Measurements from ENCODE around the gene ZNF710.
A peak's percentile ranks its signal among the peaks of the same experiment; 100 is the strongest.
"Not testable (repeated sequence)": the region's sequence is repeated elsewhere in the genome, so short reads cannot be mapped to it uniquely, and the experiment has no call there.

Gene ZNF710, protein sequence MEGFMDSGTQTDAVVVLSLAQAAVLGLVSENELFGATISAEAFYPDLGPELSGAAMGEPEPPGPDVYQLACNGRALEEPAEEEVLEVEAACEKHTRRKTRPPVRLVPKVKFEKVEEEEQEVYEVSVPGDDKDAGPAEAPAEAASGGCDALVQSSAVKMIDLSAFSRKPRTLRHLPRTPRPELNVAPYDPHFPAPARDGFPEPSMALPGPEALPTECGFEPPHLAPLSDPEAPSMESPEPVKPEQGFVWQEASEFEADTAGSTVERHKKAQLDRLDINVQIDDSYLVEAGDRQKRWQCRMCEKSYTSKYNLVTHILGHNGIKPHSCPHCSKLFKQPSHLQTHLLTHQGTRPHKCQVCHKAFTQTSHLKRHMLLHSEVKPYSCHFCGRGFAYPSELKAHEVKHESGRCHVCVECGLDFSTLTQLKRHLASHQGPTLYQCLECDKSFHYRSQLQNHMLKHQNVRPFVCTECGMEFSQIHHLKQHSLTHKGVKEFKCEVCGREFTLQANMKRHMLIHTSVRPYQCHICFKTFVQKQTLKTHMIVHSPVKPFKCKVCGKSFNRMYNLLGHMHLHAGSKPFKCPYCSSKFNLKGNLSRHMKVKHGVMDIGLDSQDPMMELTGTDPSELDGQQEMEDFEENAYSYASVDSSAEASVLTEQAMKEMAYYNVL

DNA sequence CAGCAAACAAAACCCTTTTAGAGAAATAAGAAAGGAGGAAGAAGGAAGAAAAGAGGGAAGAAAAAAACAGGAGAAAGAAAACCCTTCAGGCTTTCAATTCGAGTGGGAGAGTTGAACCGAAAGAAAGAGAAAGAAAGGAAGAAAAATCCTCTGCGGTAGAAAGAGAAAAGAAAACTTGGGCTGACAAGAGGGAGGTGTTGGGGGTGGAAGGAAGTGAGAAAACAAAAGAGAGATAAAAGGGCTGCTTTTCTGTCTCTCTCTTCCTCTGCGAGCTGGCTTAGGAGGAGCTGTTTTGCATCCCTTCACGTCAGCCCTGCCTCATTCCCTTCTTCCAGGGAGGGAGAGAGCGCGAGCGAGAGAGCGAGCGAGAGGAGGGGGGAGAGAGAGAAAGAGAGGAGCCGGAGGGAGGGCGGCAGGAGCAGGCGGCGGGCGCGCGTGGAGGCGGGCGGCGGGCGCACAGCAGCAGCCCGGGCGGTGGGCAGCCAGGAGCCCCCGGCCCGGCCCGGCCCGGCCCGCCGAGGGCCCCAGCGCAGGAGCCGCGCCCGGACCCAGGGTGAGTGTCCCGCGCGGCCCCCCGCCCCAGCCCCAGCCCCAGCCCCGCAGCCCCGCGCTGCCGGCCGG lies at the start of gene ZNF710:
Gene ZNF710, plus strand, starts transcription at position 263 of the 621 bp plus-strand sequence. CDS start 65,814 bp downstream, outside the sequence.
- peak in 39 of 58 donors; percentile 18 to 67 (median 47) for DNase-seq

DNA sequence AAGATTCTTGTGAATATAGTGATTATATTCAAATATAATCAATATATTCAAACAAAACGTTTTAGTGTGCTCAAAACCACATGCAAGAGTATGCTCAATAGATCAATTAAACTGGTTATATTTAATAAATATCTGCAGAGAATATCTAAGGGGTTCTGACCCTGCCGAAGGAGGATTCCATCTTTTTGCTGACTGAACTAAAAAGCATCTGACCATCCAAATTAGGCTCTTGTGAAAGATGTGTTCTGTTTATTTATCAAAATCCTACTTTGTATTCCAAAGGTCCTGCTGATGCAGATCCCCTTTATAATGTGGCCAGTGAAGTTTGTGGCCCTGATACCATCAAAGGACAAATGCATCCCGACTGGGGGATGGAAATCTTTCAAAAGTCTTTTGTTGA lies 46.6 kb upstream of the ZNF710 start:
- DNase-seq, result no peak

DNA sequence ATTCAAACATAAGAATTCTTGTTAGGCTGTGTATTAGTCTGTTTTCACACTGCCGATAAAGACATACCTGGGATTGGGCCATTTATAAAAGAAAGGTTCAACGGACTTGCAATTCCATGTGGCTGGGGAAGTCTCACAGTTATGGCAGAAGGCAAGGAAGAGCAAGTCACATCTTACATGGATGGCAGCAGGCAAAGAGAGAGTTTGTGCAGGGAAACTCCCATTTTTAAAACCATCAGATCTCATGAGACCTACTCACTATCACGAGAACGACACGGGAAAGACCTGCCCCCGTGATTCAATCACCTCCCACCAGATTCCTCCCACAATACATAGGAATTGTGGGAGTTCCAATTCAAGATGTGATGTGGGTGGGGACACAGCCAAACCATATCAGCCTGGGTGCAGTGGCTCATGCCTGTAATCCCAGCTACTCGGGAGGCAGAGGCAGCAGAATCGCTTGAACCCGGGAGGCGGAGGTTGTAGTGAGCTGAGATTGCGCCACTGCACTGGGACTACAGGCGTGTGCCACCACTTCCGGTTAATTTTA lies 45.6 kb upstream of the ZNF710 start:
- not testable (repeated sequence) for DNase-seq

DNA sequence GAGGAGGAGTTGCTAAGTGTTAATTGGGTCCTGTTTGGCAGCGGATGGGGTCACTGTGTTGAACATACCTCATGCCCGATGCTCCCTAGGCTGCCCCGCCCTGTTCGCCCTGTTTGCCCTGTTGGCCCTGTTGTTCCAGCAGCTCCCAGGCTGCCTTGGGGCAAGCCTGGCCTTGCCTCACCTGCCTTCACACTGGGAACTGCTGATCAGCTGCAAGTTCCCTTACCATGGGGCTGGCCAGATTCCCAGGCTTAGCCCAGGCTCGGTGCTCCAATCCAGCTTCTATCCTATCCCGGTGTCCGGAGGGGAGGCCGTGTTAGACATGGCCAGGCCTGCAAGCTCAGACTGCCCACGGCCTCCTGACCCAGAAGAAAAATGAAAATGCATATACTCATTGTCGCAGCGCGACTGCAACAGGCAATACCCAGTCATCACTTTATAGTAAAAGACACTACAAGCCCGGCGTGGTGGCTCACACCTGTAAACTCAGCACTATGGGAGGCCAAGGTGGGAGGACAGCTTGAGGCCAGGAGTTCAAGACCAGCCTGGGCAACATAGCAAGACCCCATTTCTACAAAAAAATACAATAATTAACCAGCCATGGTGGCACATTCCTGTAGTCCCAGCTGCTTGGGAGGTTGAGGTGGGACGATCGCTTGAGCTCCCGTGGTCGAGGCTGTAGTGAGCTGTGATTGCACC lies 42.9 kb upstream of the ZNF710 start:
- no peak for DNase-seq

DNA sequence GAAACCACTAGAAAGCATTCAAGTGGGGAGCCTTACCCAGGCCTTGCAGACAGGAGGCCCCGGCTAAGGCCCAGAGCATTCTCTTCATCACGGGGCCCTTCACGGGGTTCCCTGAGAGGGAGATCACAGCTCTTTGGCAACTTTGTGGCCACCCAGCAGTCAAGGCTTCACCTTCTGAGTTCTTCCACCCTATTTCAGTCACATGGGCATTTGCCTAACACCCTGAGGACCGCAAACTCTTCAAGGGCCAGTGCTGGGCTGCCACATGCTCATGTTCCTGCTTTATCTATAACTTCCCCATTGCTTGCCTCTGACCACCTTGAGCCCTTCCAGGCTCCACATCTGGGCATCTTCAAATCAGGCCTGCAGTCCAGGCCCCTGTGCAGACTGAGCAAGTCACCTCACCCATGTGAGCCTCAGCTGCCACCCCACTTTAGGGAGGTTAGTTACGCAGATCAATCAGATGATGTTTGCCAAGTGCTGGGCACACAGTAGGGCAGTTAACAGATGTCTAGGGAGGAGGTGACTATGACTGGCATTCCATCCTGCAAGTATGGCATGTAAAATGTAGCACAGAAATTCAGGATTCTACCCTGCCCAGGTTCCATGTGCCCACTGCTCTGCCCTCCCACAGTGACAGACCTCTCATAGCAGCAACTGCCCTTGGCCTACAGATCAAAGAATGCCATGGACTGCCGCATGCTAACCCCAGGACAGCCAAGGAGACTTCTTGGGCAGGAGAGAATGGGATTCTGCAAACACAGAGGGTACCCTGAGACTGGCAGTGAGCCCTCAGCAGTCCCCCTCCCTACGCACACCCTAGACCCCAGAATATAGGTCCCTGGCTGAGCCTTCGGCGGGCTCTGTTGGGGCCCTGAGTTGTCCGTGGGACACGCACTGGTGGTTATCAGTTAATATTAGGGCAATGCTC lies 37.6 kb upstream of the ZNF710 start:
- DNase-seq, result peak in 8 of 58 donors; percentile 10 to 48 (median 26)

DNA sequence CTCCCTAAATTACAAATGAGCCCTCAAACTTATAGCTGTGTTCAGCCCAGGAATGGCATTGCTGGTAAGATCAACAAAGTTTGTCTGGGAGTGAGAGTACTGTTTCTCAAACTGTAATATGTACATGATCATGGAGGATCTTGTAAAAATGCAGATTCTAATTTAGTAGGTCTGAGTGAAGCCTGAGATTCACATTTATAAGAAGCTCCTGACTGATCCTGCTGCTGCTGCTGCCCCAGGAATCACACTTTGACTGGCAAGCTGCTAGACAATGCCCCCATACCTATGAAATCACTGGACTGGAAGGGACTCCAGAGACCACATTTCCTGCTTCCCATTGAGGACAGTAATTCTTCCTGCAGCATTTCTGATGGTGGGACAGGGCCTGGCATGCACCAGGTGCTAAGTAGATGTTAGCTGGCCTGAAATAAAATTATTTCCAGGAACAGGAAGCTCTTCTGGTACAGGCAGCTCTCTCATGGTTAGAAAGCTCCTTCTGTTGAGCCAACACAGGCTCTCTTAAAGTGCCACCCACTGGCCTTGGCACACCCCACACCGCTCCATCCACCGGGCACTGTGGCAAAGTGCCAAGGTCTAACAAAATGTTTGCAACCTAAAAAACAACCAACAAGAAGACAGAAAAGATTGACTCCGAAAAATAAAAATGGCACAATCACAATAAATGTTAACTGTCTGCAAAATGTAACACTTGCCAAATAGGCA lies 36.7 kb upstream of the ZNF710 start:
- peak in 6 of 58 donors; percentile 2 to 30 (median 9) for DNase-seq

DNA sequence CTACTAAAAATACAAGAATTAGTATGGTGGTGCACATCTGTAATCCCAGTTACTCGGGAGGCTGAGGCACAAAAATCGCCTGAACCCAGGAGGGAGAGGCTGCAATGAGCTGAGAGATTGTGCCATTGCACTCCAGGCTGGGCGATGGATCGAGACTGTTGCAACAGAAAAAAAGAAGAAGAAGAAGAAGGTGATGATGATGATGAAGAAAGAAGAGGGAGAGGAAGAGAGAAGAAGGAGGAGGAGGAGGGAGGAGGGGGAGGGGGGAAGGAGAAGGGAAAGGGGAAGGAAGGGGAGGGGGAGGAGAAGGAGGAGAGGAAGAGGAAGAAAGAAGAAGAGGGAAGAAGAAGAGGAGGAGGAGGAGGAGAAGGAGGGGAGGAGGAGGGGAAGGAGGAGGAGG lies 33.2 kb upstream of the ZNF710 start:
- no peak for DNase-seq

DNA sequence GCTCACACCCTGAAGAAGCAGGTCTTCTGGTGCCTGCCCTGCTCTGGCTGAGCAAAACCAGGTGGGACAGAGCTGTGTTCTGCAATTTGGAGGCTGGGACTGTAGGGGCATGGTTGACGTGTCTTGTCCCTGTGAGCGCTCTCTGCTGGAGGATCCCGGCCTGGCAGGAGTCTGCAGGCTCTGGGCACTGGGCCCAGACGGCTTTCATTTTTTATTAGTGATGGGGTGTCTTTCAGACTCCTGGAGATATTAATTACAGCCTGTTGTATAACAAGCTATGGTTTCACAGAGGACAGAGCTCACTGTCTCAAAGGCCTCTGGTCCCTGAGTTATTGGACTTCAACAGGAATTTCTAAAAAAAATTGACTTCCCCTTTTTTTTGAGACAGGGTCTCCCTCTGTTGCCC lies 29.5 kb upstream of the ZNF710 start:
- DNase-seq, result peak in 18 of 58 donors; percentile 7 to 53 (median 18)

DNA sequence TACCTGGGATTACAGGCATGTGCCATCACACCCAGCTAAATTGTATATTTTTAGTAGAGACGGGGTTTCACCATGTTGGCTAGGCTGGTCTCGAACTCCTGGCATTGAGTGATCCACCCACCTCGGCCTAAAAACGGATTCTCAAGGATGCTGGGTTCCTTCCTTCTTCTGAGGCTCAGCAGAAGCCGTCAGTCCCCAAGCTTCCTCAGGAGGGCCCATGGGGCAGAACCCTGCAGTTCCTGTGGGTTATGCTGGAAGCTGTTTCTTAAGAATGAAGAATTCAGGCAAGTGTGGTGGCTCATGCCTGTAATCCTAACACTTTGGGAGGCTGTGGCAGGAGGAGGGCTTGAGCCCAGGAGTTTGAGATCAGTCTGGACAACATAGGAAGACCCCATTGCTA lies 29.0 kb upstream of the ZNF710 start:
- no peak for DNase-seq

DNA sequence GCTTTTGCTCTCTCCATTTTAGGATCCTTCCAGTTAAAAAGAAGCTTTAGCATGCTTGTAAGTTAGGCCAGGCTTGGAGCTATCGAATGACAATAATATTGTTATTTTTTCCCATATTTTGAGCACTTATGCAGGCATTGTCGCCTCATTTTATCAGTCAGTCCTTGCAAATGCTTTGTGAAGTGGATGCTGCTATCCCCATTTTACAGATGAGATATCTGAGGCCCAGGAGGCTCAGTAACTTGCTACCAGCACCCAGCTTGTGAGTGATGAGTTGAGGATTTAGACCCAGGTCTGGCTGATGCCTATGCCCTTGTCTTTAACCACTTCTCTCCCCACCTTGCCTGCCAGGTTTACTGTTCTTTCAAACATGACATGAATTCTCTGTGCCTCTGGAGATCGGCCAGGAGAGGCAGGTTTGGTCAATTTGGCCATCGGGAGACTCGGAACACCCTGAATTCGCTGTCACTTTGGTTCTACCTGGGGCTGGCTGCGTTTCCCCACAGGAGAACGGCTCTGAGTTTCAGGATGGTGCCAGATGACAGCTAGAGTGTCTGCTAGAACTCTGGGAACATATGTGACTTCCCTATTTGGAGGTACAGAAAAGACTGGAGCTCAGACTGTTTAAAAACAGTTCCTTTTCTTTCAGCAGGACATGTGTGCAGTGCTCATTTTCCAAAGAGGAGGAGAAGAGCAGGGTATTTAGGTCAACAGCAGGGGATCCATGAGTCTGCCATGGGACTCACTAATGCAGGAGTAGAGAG lies 25.5 kb upstream of the ZNF710 start:
- DNase-seq, result peak in 2 of 58 donors; percentile 7 to 20

DNA sequence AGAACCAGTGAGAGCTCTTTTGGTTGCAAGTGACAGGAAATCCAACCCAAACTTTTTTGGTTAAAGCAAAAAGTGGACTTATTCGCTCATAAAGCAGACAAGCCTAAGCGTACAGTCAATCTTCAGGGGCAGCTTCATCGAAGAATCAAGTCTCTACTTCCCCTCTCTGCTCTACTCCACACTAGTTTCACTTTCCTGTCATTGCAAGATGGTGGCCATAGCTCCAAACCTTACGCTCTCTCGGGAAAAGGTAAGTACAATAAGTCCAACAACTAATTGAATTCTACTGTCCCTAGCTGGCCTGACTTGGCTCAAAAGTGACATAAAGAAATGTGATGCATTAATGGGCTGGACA lies 24.9 kb upstream of the ZNF710 start:
- DNase-seq, result no peak

DNA sequence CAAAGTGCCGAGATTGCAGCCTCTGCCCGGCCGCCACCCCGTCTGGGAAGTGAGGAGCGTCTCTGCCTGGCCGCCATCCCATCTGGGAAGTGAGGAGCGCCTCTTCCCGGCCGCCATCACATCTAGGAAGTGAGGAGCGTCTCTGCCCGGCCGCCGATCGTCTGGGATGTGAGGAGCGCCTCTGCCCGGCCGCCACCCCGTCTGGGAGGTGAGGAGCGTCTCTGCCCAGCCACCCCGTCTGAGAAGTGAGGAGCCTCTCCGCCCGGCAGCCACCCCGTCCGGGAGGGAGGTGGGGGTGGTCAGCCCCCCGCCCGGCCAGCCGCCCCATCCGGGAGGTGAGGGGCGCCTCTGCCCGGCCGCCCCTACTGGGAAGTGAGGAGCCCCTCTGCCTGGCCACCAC lies 23.3 kb upstream of the ZNF710 start:
- DNase-seq, result not testable (repeated sequence)

DNA sequence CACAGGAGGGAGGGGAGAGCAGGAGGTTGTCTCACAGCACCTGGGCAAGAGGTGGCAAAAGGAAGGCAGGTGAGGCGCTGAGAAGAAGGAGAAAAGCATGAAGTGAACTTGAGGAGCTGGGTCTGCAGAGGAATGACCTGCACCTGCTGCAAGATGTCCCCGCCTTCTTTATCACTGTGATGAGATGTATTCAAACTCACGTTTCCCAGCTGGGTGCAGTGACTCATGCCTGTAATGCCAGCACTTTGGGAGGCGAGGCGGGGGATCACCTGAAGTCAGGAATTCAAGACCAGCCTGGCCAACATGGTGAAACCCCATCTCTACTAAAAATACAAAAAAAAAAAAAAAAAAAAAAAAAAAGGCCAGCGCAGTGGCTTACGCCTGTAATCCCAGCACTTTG lies 22.2 kb upstream of the ZNF710 start:
- no peak for DNase-seq

DNA sequence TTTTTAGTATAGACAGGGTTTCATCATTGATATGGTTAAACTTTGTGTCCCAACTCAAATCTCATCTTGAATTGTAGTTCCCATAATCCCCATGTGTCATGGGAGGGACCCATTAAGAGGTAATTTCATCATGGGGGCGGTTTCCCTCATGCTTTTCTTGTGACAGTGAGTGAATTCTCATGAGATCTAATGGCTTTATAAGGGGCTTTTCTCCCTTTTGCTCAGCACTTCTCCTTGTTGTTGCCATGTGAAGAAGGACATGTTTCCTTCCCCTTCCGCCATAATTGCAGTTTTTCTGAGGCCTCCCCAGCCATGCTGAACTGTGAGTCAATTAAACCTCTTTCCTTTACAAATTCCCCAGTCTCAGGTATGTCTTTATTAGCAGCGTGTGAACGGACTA lies 20.2 kb upstream of the ZNF710 start:
- no peak for DNase-seq

DNA sequence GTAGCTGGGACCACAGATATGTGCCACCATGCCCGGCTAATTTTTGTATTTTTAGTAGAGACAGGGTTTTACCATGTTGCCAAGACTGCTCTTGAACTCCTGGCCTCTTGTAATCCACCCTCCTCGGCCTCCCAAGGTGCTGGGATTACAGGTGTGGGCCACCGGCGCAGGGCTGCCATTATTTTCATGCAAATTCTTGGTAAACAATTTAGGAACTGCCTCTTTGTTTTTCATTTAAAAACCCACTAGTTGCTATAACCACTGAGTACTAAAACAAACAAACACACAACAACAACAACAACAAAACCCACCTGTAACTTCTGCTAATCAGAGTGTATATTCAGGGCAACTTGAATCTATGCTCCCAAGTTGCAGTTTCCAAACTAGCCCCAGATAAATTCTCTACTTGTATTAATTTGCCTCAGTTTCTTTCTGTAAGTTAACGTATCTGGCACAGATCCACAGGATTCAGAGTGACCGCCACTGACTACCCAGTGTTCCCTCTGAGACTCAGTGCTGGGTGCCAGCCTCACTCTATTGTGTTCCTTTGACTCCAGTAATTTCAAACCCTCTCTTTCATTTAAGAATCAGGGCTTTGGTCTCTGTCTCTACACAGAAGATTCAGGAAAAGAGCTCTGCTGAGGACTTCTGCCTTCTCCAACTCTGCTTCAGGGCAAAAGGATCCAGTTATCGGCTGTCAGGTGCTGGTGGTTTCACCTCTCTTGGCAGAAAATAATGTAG lies 18.6 kb upstream of the ZNF710 start:
- peak in 1 of 58 donors; percentile 16 for DNase-seq

DNA sequence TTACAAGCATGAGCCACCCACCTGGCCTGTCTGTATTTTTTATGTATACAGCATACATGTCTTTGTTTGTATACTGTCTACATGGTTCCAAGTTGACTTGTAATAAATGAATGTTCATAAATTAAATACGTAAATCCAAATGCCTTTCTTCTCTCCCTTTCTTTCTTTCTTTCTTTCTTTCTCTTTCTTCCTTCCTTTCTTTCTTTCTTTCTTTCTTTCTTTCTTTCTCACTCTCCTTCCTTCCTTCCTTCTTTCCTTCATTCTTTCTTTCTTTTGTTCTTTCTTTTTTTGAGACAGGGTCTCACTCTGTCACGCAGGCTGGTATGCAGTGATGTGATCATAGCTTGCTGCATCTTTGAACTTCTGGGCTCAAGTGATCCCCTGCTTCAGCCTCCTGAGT lies 17.1 kb upstream of the ZNF710 start:
- no peak for DNase-seq

DNA sequence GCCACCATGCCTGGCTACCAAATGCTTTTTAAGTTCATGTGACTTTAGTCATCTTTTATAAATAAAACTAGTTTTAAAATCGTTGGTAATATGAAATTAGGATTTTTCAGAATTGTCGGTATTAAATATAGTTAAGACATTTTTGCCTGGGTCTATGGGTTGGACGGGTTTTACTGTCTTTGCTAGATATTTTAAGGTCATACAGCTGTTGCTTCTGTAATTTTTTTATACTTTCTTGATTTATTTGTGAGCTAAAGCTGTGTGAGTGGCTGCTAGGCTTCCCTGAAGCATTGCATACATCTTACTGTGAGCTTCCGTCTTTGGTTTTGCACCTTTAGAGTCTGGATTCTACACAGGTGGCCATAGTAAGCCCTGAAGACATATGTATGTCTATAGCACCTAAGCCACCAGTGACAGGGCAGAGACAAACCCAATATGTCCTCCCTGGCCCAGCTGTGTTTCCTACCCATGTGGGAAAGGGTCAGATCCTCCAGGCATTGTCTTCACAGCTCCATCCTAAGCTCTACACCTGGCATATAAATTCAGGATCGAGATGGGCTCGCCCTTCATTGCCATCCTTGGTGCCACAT lies 16.6 kb upstream of the ZNF710 start:
- no peak for DNase-seq

DNA sequence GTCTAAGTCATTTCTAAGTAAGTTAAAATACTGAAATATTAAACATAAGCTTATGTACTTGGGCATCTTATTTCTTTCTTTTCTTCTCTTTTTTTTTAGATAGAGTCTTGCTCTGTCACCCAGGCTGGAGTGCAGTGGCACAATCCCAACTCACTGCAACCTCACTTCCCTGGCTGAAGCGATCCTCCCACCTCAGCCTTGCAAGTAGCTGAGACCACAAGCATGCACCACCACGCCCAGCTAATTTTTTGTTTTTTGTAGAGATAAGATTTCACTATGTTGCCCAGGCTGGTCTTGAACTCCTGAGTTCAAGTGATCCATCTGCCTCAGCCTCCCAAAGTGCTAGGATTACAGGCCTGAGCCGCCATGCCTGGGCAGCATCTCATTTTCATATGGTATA lies 16.0 kb upstream of the ZNF710 start:
- DNase-seq, result no peak

Data from anterior cingulate cortex (tissue), 58 donors.